ENCODE measurements around the gene TRAF3. TPM values are rescaled to one million over a fixed set of nuclear protein-coding genes. Genes with fewer than 3 reads are reported as not detected.

The TRAF3 gene
- total RNA-seq, 1 donor from 2014 or later = 26.3 TPM

DNA sequence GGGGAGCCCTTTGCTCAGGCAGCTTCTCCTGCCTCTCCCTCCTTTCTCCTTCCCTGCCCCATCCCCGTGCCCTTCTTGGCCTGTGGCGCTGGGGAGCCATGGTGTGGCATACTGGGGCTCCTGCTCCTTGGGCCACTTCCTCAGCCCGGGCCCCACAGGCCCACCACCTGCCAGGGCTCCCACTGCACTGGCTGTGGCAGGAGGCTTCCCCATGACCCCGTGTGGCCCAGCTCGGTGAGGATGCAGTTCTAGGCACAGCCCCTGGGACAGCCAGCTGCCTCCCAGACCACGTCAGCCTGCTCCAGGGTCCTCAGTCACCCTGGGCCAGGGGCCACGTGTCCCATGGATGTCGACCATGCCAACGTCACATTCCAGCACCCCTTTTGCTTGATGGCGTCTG is 132.2 kb downstream of the TRAF3 start:
- Mint-ChIP-seq H3K36me3 (ENCODE audit: insufficient read depth) (peaks cover 18% of the 10 kb centered on the region), H3K27me3 (no peaks in the 10 kb centered on the region), H3K27ac (no peak overlapping the region), H3K4me3 (ENCODE audit: low read depth) (no peak overlapping the region), H3K9me3 (ENCODE audit: low read depth) (no peaks in the 10 kb centered on the region), H3K4me1 (ENCODE audit: low read depth) (no peaks in the 10 kb centered on the region)
- DNase-seq (ENCODE audit: low spot score, unreplicated experiment) = no peak
- TF ChIP-seq, protein P1, sequence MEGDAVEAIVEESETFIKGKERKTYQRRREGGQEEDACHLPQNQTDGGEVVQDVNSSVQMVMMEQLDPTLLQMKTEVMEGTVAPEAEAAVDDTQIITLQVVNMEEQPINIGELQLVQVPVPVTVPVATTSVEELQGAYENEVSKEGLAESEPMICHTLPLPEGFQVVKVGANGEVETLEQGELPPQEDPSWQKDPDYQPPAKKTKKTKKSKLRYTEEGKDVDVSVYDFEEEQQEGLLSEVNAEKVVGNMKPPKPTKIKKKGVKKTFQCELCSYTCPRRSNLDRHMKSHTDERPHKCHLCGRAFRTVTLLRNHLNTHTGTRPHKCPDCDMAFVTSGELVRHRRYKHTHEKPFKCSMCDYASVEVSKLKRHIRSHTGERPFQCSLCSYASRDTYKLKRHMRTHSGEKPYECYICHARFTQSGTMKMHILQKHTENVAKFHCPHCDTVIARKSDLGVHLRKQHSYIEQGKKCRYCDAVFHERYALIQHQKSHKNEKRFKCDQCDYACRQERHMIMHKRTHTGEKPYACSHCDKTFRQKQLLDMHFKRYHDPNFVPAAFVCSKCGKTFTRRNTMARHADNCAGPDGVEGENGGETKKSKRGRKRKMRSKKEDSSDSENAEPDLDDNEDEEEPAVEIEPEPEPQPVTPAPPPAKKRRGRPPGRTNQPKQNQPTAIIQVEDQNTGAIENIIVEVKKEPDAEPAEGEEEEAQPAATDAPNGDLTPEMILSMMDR (IDR thresholded peaks at IDR 0.05; ENCODE audit: unreplicated experiment) = no peak

DNA sequence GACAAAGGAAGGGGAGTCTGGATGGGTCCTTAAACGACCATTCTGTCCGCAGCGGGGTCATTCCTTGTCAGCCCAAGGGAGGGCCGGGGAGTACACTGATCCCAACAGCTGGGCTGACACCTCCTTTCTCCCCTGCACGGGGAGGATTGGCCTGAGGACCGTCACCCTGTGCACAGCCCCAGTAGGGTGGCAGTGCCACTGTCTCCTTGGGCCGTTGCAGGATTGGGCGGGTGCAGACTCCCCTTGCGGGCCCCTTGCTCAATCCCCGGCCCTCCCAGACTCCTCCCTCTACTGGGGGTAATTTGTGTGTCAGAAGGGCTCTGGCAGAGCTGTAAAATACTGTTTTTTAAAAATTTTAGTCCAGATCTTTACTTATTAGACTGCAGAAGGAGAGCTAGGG is 132.7 kb downstream of the TRAF3 start:
- H3K4me3 Mint-ChIP-seq (ENCODE audit: low read depth) = no peak overlapping the region
- H3K27me3 Mint-ChIP-seq = no peaks in the 10 kb centered on the region
- peaks cover 18% of the 10 kb centered on the region for H3K36me3 Mint-ChIP-seq (ENCODE audit: insufficient read depth)
- no peaks in the 10 kb centered on the region for H3K4me1 Mint-ChIP-seq (ENCODE audit: low read depth)
- no peak for DNase-seq (ENCODE audit: low spot score, unreplicated experiment)
- H3K27ac Mint-ChIP-seq = no peak overlapping the region
- TF ChIP-seq, protein P1 (IDR thresholded peaks at IDR 0.05; ENCODE audit: unreplicated experiment) = no peak
- H3K9me3 Mint-ChIP-seq (ENCODE audit: low read depth) = no peaks in the 10 kb centered on the region

DNA sequence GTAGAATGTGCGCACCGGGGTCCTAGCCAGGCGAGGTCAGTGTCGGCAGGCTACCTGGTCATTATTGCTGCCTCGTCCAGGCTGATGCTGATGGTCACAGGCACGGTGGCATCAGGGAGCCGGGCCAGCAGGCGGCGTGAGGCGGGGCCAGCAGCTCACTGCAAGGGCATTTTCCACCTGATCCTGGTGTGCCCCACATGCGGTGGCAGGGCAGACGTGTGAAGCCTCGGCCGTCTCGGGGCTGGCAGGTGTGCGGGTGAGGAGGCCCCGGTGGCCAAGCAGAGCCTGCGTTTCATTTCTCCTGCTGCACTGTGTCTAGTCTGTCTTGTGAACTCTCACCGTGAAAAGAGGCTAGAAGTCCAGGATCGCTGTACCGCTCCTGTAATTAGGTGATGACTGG is 133.2 kb downstream of the TRAF3 start:
- Mint-ChIP-seq H3K27ac (no peak overlapping the region), H3K36me3 (ENCODE audit: insufficient read depth) (peaks cover 13% of the 10 kb centered on the region), H3K9me3 (ENCODE audit: low read depth) (no peaks in the 10 kb centered on the region), H3K4me3 (ENCODE audit: low read depth) (no peak overlapping the region), H3K4me1 (ENCODE audit: low read depth) (no peaks in the 10 kb centered on the region), H3K27me3 (no peaks in the 10 kb centered on the region)
- TF ChIP-seq, protein P1 (IDR thresholded peaks at IDR 0.05; ENCODE audit: unreplicated experiment) = no peak
- DNase-seq (ENCODE audit: low spot score, unreplicated experiment) = no peak

DNA sequence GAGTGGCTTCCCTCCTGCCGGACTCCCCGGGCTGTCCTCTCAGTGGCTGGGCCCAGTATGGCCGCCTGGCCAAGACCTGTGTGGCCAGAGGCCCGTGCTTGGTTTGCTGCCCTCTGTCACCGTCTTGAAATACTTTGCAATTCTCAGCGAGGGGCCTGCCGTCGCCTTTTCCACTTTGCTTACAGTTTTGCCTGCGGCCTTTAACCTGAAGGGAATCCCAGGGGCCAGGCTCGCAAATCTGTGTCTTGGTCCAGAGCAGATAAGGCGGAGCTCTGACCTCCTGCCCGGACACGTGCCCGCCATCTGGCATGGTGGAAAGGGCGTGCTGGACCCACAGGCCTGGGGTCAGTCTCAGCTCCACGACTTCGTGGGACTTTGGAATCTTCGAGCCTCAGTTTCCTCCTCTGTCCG is 134.3 kb downstream of the TRAF3 start:
- H3K9me3 Mint-ChIP-seq (ENCODE audit: low read depth) = no peaks in the 10 kb centered on the region
- H3K27me3 Mint-ChIP-seq = no peaks in the 10 kb centered on the region
- H3K4me3 Mint-ChIP-seq (ENCODE audit: low read depth) = no peak overlapping the region
- no peak for DNase-seq (ENCODE audit: low spot score, unreplicated experiment)
- H3K36me3 Mint-ChIP-seq (ENCODE audit: insufficient read depth) = peaks cover 5% of the 10 kb centered on the region
- no peaks in the 10 kb centered on the region for H3K4me1 Mint-ChIP-seq (ENCODE audit: low read depth)
- TF ChIP-seq, protein P1 (IDR thresholded peaks at IDR 0.05; ENCODE audit: unreplicated experiment) = no peak
- no peak overlapping the region for H3K27ac Mint-ChIP-seq

- H3K4me1 Mint-ChIP-seq (ENCODE audit: low read depth) = no peaks in the 10 kb centered on the region
- peaks cover 2% of the 10 kb centered on the region for H3K36me3 Mint-ChIP-seq (ENCODE audit: insufficient read depth)
- no peaks in the 10 kb centered on the region for H3K27me3 Mint-ChIP-seq
- H3K4me3 Mint-ChIP-seq (ENCODE audit: low read depth) = no peak overlapping the region
- no peak for DNase-seq (ENCODE audit: low spot score, unreplicated experiment)
- H3K27ac Mint-ChIP-seq = no peak overlapping the region
- H3K9me3 Mint-ChIP-seq (ENCODE audit: low read depth) = no peaks in the 10 kb centered on the region
- TF ChIP-seq, protein P1 (IDR thresholded peaks at IDR 0.05; ENCODE audit: unreplicated experiment) = no peak
Observed at GRCh38 chr14:102911991-102912761, 134.9 kb downstream of the TRAF3 start.
